ENCODE measurements around the gene MARK3. TPM values are rescaled to one million over a fixed set of nuclear protein-coding genes. Genes with fewer than 3 reads are reported as not detected.
A peak's percentile ranks its signal among the peaks of the same experiment; 100 is the strongest.

Gene MARK3
- total RNA-seq, 1 donor from 2014 or later = 77.9 TPM

DNA sequence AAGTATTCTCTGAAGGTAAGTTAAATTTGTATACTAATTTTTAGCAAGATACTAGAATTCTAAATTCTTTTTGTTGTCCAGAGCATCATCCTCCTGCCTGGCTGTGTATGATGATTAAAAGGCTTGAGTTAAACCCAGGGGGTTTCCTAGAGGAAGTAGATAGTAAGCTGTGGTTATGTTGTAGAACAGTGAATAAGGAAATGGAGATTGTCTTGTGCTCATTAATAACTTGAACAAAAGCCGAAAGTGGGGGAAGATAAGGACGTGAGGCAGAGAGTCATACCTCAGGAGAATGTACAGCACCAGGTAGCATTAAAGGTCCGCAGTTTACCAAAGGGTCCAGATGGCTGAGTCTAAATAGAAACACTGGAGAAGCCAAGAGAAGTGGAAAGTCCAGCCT lies 95.4 kb downstream of the MARK3 start:
- FAIRE-seq = no peak
- TF ChIP-seq, protein P1, sequence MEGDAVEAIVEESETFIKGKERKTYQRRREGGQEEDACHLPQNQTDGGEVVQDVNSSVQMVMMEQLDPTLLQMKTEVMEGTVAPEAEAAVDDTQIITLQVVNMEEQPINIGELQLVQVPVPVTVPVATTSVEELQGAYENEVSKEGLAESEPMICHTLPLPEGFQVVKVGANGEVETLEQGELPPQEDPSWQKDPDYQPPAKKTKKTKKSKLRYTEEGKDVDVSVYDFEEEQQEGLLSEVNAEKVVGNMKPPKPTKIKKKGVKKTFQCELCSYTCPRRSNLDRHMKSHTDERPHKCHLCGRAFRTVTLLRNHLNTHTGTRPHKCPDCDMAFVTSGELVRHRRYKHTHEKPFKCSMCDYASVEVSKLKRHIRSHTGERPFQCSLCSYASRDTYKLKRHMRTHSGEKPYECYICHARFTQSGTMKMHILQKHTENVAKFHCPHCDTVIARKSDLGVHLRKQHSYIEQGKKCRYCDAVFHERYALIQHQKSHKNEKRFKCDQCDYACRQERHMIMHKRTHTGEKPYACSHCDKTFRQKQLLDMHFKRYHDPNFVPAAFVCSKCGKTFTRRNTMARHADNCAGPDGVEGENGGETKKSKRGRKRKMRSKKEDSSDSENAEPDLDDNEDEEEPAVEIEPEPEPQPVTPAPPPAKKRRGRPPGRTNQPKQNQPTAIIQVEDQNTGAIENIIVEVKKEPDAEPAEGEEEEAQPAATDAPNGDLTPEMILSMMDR (IDR thresholded peaks at IDR 0.05; ENCODE audit: insufficient read depth, low read length, severe bottlenecking) = no peak
- Histone ChIP-seq H3K36me3 (ENCODE audit: control insufficient read depth, insufficient read depth, low read length) (peaks cover 12% of the 10 kb centered on the region), H3K27me3 (ENCODE audit: control insufficient read depth, insufficient read depth, low read length) (no peaks in the 10 kb centered on the region), H3K4me3 (ENCODE audit: low read depth, low read length) (no peak overlapping the region)
- no peak for DNase-seq (ENCODE audit: low read depth)

DNA sequence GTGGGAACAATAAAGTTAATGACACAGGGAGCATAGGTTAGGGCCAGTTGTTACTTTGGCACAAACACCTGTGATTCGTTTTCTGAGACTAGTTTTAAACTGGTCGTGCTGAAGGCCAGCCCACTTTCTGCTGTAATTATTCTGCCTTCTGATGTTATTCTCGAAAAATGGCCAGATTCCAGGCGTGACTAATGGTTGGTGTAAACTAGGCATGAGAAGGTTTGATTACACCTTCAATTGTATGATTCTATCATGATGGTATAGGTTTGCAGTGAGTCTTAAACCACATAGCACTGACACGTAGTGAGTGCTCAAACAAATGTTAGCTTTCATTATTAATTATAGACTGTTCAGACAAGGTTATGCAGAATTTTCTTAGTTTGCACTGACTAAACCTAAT lies 98.4 kb downstream of the MARK3 start:
- TF ChIP-seq, protein P1 (IDR thresholded peaks at IDR 0.05; ENCODE audit: insufficient read depth, low read length, severe bottlenecking) = no peak
- Histone ChIP-seq H3K27me3 (ENCODE audit: control insufficient read depth, insufficient read depth, low read length) (no peaks in the 10 kb centered on the region), H3K4me3 (ENCODE audit: low read depth, low read length) (no peak overlapping the region), H3K36me3 (ENCODE audit: control insufficient read depth, insufficient read depth, low read length) (peaks cover 11% of the 10 kb centered on the region)
- FAIRE-seq (no peak), DNase-seq (ENCODE audit: low read depth) (peak; percentile 97)

DNA sequence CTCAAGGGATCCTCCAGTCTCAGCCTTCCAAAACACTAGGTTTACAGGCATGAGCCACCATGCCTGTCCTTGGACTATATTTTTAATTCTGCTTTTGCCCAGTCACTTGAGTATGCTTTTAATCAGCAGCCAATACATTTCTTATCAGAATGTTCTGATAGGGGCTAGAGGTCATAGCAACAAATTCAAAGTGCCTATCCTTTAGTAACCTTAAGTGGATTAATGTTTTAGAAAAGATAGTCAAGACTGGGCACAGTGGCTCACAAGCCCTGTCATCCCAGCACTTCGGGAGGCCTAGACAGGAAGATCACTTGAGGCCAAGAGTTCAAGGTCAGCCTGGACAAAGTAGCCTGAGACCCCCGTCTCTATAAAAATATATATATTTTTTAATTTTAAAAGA lies 100.3 kb downstream of the MARK3 start:
- Histone ChIP-seq H3K36me3 (ENCODE audit: control insufficient read depth, insufficient read depth, low read length) (peaks cover 12% of the 10 kb centered on the region), H3K27me3 (ENCODE audit: control insufficient read depth, insufficient read depth, low read length) (no peaks in the 10 kb centered on the region), H3K4me3 (ENCODE audit: low read depth, low read length) (no peak overlapping the region)
- FAIRE-seq (no peak), DNase-seq (ENCODE audit: low read depth) (no peak)
- TF ChIP-seq, protein P1 (IDR thresholded peaks at IDR 0.05; ENCODE audit: insufficient read depth, low read length, severe bottlenecking) = no peak

DNA sequence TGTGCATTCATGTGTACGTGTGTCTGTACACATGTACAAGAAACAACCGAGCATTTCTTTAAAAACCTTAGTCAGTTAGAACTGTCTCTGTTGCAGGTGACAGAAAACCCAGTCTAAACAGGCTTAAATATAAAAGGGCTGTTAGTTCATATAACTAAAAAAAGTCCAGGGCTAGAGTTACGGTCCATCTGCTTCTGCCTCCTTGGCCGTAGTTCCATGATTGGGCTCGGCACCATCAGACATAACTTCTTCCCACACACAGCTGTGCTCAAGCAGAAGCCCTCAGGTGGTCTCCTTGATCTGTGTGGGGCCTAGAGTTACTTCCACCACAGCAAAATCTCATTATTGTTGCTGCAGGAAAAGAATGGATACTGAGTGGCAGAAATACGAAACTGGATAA lies 102.9 kb downstream of the MARK3 start:
- DNase-seq (ENCODE audit: low read depth) (no peak), FAIRE-seq (no peak)
- Histone ChIP-seq H3K27me3 (ENCODE audit: control insufficient read depth, insufficient read depth, low read length) (no peaks in the 10 kb centered on the region), H3K36me3 (ENCODE audit: control insufficient read depth, insufficient read depth, low read length) (peaks cover 22% of the 10 kb centered on the region), H3K4me3 (ENCODE audit: low read depth, low read length) (no peak overlapping the region)
- TF ChIP-seq, protein P1 (IDR thresholded peaks at IDR 0.05; ENCODE audit: insufficient read depth, low read length, severe bottlenecking) = no peak

DNA sequence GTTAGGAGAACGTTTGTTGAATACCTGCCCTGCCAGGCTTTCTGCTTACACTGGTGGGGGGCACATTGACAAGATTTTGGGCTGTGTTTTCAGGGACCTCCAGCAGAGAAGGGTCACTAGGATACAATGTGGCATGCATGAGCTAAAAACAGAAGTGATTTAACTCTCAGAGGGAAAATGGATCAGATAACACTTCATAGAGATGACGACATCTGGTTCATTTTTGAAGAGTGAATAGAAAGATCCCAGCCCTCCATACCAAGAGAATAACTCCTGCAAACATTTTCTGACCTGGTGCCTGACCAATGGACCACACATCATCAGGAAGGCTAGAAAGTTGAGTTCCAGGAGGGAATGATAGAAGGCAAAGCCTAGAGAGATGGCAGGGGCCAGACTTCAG lies 103.7 kb downstream of the MARK3 start:
- TF ChIP-seq, protein P1 (IDR thresholded peaks at IDR 0.05; ENCODE audit: insufficient read depth, low read length, severe bottlenecking) = no peak
- Histone ChIP-seq H3K27me3 (ENCODE audit: control insufficient read depth, insufficient read depth, low read length) (no peaks in the 10 kb centered on the region), H3K4me3 (ENCODE audit: low read depth, low read length) (no peak overlapping the region), H3K36me3 (ENCODE audit: control insufficient read depth, insufficient read depth, low read length) (peaks cover 23% of the 10 kb centered on the region)
- FAIRE-seq (no peak), DNase-seq (ENCODE audit: low read depth) (no peak)

DNA sequence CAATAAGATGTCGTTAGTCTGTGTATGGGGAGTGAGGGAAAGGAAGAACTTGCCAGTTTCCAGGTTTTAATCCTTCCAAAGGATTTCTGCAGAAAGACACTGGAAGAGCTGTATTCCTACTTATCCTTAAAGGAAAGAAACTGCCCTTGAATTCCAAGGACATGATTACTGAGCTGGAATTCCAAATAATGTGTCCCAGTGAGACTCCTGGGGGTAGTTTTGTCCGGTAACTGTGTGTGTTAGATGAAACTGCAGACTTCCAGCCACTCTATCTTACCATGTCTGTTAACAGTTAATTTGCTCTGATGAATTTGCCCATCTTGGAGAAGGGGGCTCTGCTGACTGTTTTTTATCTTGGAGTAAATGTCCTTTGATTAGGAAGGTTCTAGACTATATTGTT lies 104.4 kb downstream of the MARK3 start:
- DNase-seq (ENCODE audit: low read depth) = no peak
- no peaks in the 10 kb centered on the region for H3K27me3 ChIP-seq (ENCODE audit: control insufficient read depth, insufficient read depth, low read length)
- peaks cover 24% of the 10 kb centered on the region for H3K36me3 ChIP-seq (ENCODE audit: control insufficient read depth, insufficient read depth, low read length)
- FAIRE-seq = no peak
- TF ChIP-seq, protein P1 (IDR thresholded peaks at IDR 0.05; ENCODE audit: insufficient read depth, low read length, severe bottlenecking) = no peak
- H3K4me3 ChIP-seq (ENCODE audit: low read depth, low read length) = no peak overlapping the region

All from bronchial epithelial cell (primary cell).